ENCODE data around the gene SYTL1.

The SYTL1 gene

GRCh38 chr1:27348861-27349783, 7.3 kb downstream of the SYTL1 start:
- DNase-seq (ENCODE audit: low read depth): no peak

GRCh38 chr1:27349784-27350662, 8.2 kb downstream of the SYTL1 start:
- no peak for DNase-seq (ENCODE audit: low read depth)

GRCh38 chr1:27350663-27351540, 9.1 kb downstream of the SYTL1 start:
- DNase-seq (ENCODE audit: low read depth): no peak

- DNase-seq (ENCODE audit: low read depth): no peak
These were observed 9.8 kb downstream of the SYTL1 start for GRCh38 chr1:27351541-27352107.

GRCh38 chr1:27353166-27353565, 11.3 kb downstream of the SYTL1 start:
- no peak for DNase-seq (ENCODE audit: low read depth)

- no peak for DNase-seq (ENCODE audit: low read depth)
These were observed 11.8 kb downstream of the SYTL1 start for GRCh38 chr1:27353629-27354028.

GRCh38 chr1:27355683-27356082, 13.9 kb downstream of the SYTL1 start:
- DNase-seq (ENCODE audit: low read depth): no peak

GRCh38 chr1:27356277-27356618, 14.4 kb downstream of the SYTL1 start:
- no peak for DNase-seq (ENCODE audit: low read depth)

- no peak for DNase-seq (ENCODE audit: low read depth)
These were observed 14.9 kb downstream of the SYTL1 start for GRCh38 chr1:27356619-27357280.

- no peak for DNase-seq (ENCODE audit: low read depth)
These were observed 15.6 kb downstream of the SYTL1 start for GRCh38 chr1:27357281-27358037.

- no peak for DNase-seq (ENCODE audit: low read depth)
These were observed 16.5 kb downstream of the SYTL1 start for GRCh38 chr1:27358038-27358927.

- no peak for DNase-seq (ENCODE audit: low read depth)
These were observed 17.1 kb downstream of the SYTL1 start for GRCh38 chr1:27358928-27359313.

GRCh38 chr1:27359822-27360158, 18.0 kb downstream of the SYTL1 start:
- DNase-seq (ENCODE audit: low read depth): no peak

GRCh38 chr1:27360159-27361043, 18.6 kb downstream of the SYTL1 start:
- no peak for DNase-seq (ENCODE audit: low read depth)

GRCh38 chr1:27361044-27361402, 19.2 kb downstream of the SYTL1 start:
- no peak for DNase-seq (ENCODE audit: low read depth)

GRCh38 chr1:27361553-27361952, 19.7 kb downstream of the SYTL1 start:
- no peak for DNase-seq (ENCODE audit: low read depth)

- no peak for DNase-seq (ENCODE audit: low read depth)
These were observed 22.2 kb downstream of the SYTL1 start for GRCh38 chr1:27363766-27364695.

Data from HS-5 (cell line).